ENCODE results near the gene SLC18B1. TPM values are rescaled to one million over a fixed set of nuclear protein-coding genes. Genes with fewer than 3 reads are reported as not detected.

SLC18B1 gene
- total and polyA plus RNA-seq, 2 of the 13 experiments (the other 11 are each of a cell fraction or from before 2014, with no cell fraction given): 11.4 to 13.8 TPM

DNA sequence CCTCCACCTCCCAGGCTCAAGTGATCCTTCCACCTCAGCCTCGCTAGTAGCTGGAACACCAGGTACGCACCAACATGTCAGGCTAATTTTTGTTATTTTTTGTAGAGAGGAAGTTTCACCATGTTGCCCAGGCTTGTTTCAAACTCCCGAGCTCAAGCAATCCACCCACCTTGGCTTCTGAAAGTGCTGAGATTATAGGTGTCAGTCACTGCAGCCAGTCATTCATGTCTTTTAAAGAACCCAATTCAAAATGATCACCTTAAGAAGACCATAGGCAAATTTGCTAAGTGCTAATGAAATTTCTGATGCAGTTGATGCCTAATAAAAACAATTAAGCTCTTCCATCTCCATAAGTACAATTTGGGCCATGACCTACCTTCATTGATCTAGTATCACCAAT is 38.2 kb downstream of the SLC18B1 start (continued):
- TF ChIP-seq ZNF773 (CRISPR knock-in tag; IDR thresholded peaks at IDR 0.05; ENCODE audit: borderline replicate concordance) (no peak), ZBTB21 (CRISPR knock-in tag; IDR thresholded peaks at IDR 0.05) (no peak), PAXIP1 (CRISPR knock-in tag; conservative IDR thresholded peaks at IDR 0.05) (no peak)

DNA sequence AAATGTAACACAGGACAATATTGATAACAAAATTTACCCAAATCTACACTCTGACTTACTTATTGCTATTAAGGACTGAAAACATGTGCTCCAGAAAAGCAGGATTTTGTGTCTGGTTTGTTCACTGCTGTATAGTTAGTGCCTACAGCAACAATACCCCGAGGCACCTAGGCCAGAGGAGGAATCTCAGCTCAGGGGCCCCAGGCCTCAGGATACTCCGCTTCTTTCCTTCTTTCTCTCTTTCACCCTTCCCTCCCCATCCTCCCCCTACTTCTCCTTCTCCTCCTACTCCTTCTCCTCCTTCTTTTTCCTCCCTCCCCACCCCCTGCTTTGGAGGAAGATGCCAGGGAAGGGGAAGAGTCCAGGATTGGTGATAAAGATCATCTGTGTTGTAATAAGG is 39.7 kb downstream of the SLC18B1 start:
- 46% methylated on average over 2 of the region's 2 CpGs for WGBS (ENCODE audit: low lambda C conversion rate)
- H2AFZ ChIP-seq (ENCODE audit: low read length): peak overlapping the region; percentile 29
- no peak overlapping the region for H3K4me2 ChIP-seq (ENCODE audit: low read depth, low read length)
- DNase-seq (ENCODE audit: low spot score): no peak
- H3K9ac ChIP-seq (ENCODE audit: insufficient read depth, low read depth, low read length): no peak overlapping the region
- intact Hi-C loops (cut with micrococcal nuclease; ENCODE audit: unreplicated experiment) (no loop called here), in situ Hi-C loops (cut with HindIII; ENCODE audit: extremely low pct_ligation_motif_present, low pct_unique_long_range_greater_than_20kb) (no loop called here)
- no TSS peak for BruUV-seq (replicated peaks)
- no peaks in the 10 kb centered on the region for H3K9me3 ChIP-seq (ENCODE audit: low read length)
- H3K36me3 ChIP-seq (replicated peaks in 1 of 2; ENCODE audit: control insufficient read depth in 1 of 2, insufficient read depth in 2 of 2, low read length in 2 of 2): no peaks in the 10 kb centered on the region
- POLR2A ChIA-PET: no interaction called here
- no peak overlapping the region for H3K4me3 ChIP-seq (replicated peaks in 1 of 3; ENCODE audit: insufficient read depth in 1 of 3, low read depth in 2 of 3, low read length in 3 of 3)
- no peak for FAIRE-seq
- H3K79me2 ChIP-seq (ENCODE audit: insufficient read depth, low read length): no peaks in the 10 kb centered on the region
- TF ChIP-seq MTA3 (CRISPR knock-in tag; IDR thresholded peaks at IDR 0.05) (no peak), ZNF317 (CRISPR knock-in tag; IDR thresholded peaks at IDR 0.05) (no peak), ZNF660 (CRISPR knock-in tag; IDR thresholded peaks at IDR 0.05; ENCODE audit: borderline replicate concordance, low read depth) (no peak), CTCF (CRISPR knock-in tag; IDR thresholded peaks at IDR 0.05) (no peak), ZNF616 (CRISPR knock-in tag; IDR thresholded peaks at IDR 0.05; ENCODE audit: low read depth) (no peak)
- TF ChIP-seq, protein P1, sequence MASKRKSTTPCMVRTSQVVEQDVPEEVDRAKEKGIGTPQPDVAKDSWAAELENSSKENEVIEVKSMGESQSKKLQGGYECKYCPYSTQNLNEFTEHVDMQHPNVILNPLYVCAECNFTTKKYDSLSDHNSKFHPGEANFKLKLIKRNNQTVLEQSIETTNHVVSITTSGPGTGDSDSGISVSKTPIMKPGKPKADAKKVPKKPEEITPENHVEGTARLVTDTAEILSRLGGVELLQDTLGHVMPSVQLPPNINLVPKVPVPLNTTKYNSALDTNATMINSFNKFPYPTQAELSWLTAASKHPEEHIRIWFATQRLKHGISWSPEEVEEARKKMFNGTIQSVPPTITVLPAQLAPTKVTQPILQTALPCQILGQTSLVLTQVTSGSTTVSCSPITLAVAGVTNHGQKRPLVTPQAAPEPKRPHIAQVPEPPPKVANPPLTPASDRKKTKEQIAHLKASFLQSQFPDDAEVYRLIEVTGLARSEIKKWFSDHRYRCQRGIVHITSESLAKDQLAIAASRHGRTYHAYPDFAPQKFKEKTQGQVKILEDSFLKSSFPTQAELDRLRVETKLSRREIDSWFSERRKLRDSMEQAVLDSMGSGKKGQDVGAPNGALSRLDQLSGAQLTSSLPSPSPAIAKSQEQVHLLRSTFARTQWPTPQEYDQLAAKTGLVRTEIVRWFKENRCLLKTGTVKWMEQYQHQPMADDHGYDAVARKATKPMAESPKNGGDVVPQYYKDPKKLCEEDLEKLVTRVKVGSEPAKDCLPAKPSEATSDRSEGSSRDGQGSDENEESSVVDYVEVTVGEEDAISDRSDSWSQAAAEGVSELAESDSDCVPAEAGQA (IDR thresholded peaks at IDR 0.05; ENCODE audit: low read depth): no peak
- TF ChIP-seq, protein P1 (CRISPR knock-in tag; IDR thresholded peaks at IDR 0.05; ENCODE audit: borderline replicate concordance): no peak
- CTCF ChIA-PET (ENCODE audit: low intra/inter-chr PET ratio, low total read pairs): no interaction called here
- H3K27me3 ChIP-seq (ENCODE audit: control insufficient read depth in 1 of 2, insufficient read depth in 2 of 2, low read length in 2 of 2): no peaks in the 10 kb centered on the region
- no peaks in the 10 kb centered on the region for H4K20me1 ChIP-seq (ENCODE audit: insufficient read depth, low read length)
- no peak overlapping the region for H3K27ac ChIP-seq (ENCODE audit: extremely low read length, insufficient read depth, low read length)
- H3K4me1 ChIP-seq (ENCODE audit: insufficient read depth, low read length): no peaks in the 10 kb centered on the region
- ATAC-seq: no peak

All from HepG2 (cell line).